Measurements from ENCODE around the gene SULT1C4. TPM values are rescaled to one million over a fixed set of nuclear protein-coding genes. Genes with fewer than 3 reads are reported as not detected.

The SULT1C4 gene
- total and polyA plus RNA-seq, 2 of the 8 experiments (the other 6 are each of a cell fraction or from before 2014, with no cell fraction given) = 1.5 to 2.1 TPM

DNA sequence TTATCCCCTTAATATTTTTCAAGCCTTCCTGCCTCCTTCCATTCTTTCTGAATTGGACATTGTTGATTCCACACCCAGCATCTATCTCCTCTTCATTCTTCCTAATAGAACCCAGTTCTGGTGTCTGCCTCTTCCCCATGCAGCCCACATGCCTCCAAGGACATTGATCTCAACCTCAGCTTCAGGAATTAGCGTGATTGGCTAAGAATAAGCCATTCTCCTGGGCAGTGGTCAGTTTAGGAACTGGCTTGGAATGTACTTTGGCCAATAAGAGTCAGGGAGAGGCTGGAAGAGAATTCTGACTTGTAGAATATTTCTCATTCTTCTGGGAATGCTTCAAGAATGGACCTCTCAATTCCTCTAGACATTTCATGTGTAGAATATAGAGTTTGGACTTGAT, 45.3 kb downstream of the SULT1C4 start:
- DNase-seq (ENCODE audit: low read depth in 1 of 2, low spot score in 2 of 2) = no peak
- H4K20me1 ChIP-seq (replicated peaks in 1 of 2; ENCODE audit: control insufficient read depth in 1 of 2, insufficient read depth in 2 of 2, low read length in 2 of 2) = no peaks in the 10 kb centered on the region
- no peaks in the 10 kb centered on the region for H3K36me3 ChIP-seq (ENCODE audit: control insufficient read depth in 2 of 4, insufficient read depth in 4 of 4, low read length in 3 of 4)
- ChIA-PET POLR2A (ENCODE audit: partially characterized antibody) (no interaction called here), CTCF (ENCODE audit: partially characterized antibody) (no interaction called here)
- H3K9ac ChIP-seq (replicated peaks in 1 of 4; ENCODE audit: extremely low read depth in 1 of 4, low read depth in 3 of 4, low read length in 3 of 4) = no peak overlapping the region
- no peak overlapping the region for H4K8ac ChIP-seq (ENCODE audit: extremely low read depth, insufficient read depth, low read length)
- no peak overlapping the region for H2BK120ac ChIP-seq (replicated peaks; ENCODE audit: low read depth, low read length)
- H3K4me2 ChIP-seq (ENCODE audit: insufficient read depth in 1 of 2, low read depth in 2 of 2, low read length in 2 of 2) = no peak overlapping the region
- no peak overlapping the region for H3K18ac ChIP-seq (ENCODE audit: extremely low read depth, low read length)
- no peak overlapping the region for H3K4me3 ChIP-seq (ENCODE audit: extremely low read depth in 1 of 4, insufficient read depth in 2 of 4, low read depth in 3 of 4, low read length in 4 of 4)
- no peak overlapping the region for H2AFZ ChIP-seq (ENCODE audit: low read length)
- no peak for FAIRE-seq
- no peak overlapping the region for H3K4ac ChIP-seq (replicated peaks; ENCODE audit: insufficient read length, low read depth, low read length)
- no peak overlapping the region for H2BK12ac ChIP-seq (ENCODE audit: low read depth, low read length)
- H3K56ac ChIP-seq (replicated peaks; ENCODE audit: insufficient read length, low read depth, low read length) = no peak overlapping the region
- no peak overlapping the region for H2BK15ac ChIP-seq (ENCODE audit: low read length)
- H4K5ac ChIP-seq (ENCODE audit: insufficient read length, low read depth, low read length) = no peak overlapping the region
- H4K91ac ChIP-seq (replicated peaks; ENCODE audit: insufficient read length, low read length) = no peak overlapping the region
- H3K27ac ChIP-seq (ENCODE audit: low read depth, low read length) = no peak overlapping the region
- H3K79me1 ChIP-seq (ENCODE audit: low read depth, low read length) = no peaks in the 10 kb centered on the region
- no peak overlapping the region for H2AK5ac ChIP-seq (ENCODE audit: low read depth, low read length)
- H3K9me3 ChIP-seq (ENCODE audit: insufficient read depth in 2 of 2, low read depth in 1 of 2, low read length in 1 of 2) = no peaks in the 10 kb centered on the region
- H3K23ac ChIP-seq (ENCODE audit: insufficient read length) = no peak overlapping the region
- H3K79me2 ChIP-seq (ENCODE audit: control insufficient read depth in 1 of 2, insufficient read depth in 2 of 2, low read length in 2 of 2) = no peaks in the 10 kb centered on the region
- no peak overlapping the region for H2BK20ac ChIP-seq (ENCODE audit: low read length)
- H3K23me2 ChIP-seq (ENCODE audit: low read depth, low read length) = no peaks in the 10 kb centered on the region
- no peak for TF ChIP-seq CEBPB (IDR thresholded peaks at IDR 0.05; ENCODE audit: low read depth, low read length)
- H2BK5ac ChIP-seq (ENCODE audit: low read depth, low read length) = no peak overlapping the region
- no peaks in the 10 kb centered on the region for H3K27me3 ChIP-seq (replicated peaks in 1 of 4; ENCODE audit: control insufficient read depth in 3 of 4, extremely low read depth in 1 of 4, insufficient read depth in 3 of 4, low read length in 3 of 4)
- H3K14ac ChIP-seq (ENCODE audit: insufficient read length) = no peak overlapping the region
- WGBS, 2 experiments (ENCODE audit: extremely low coverage in 1 of 2, insufficient coverage in 1 of 2, insufficient read length in 1 of 2, insufficient replicate concordance in 2 of 2, low coverage in 1 of 2, low lambda C conversion rate in 2 of 2, missing lambda C conversion rate in 1 of 2) = 93% methylated on average over 1 of the region's 1 CpG; no CpG with 5 or more reads in 1 of the 2 experiments
- H3K4me1 ChIP-seq (replicated peaks in 1 of 4; ENCODE audit: control insufficient read depth in 3 of 4, insufficient read depth in 4 of 4, low read length in 3 of 4) = no peaks in the 10 kb centered on the region

Data from H1 (cell line).